GM20431 (cell line): ENCODE data around the gene CFAP65.

Experiments used
- in situ Hi-C: fragments of 300-500 bp; cut with MseI, MboI; formaldehyde crosslinking; loops from one replicate; pipeline ENCODE4 v1.15.0; 2020; ENCODE audit warnings: low sequenced_read_pairs; ENCODE audit not compliant: unreplicated experiment

The CFAP65 gene

DNA sequence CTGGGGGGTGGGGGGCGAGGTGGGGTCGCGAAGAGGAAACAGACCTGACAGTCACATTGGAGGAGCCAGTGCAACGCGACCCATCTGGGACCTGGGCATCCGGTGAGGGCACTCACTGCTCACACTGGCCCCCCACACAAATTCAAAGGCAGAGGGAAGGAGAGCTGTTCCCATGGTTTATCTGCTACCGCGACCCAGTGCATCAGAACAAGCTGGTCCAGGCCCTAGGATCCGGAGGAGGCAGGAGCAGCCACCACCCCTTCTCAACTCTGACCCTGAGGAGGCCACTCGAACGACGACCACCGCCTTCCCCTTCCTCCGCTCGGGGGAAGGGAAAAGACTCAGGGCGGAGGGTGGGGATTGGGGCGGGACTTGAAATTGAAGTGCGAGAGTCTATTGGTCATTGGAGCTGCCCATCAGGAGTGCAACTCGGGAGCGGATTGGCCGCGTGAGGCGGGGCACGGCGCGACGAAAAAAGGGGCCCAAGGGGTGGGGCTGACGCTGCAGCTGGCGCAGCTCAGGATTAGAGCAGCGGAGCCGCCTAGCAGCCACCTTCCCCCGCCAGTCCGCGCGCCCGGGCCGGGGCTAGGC, 82.1 kb downstream of the CFAP65 start, which contains the start of gene CDK5R2:
Gene CDK5R2 (plus strand): TSS at position 526 of the 591 bp plus-strand sequence. CDS start 155 bp downstream, outside the sequence.
- in situ Hi-C loops = no loop called here

DNA sequence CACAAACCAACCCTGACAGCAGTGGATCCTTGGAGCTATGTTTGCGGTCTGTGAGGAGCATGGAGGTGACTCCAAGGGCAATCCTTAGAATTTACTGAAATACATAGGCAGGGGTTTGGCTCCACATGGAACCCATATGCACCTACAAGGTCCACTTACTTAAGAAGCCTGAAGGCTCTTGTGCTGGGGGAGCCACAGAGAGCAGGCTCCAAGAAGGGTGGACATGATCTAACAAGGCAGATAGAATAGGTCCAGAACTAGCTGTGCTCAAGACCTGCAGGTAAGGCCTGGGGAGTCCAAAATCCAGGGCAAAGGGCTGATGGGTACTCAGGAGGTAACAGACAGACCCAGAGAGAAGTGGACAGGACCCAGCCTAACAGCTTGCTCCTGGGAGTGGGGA, 83.0 kb downstream of the CFAP65 start:
- in situ Hi-C loops = no loop called here

DNA sequence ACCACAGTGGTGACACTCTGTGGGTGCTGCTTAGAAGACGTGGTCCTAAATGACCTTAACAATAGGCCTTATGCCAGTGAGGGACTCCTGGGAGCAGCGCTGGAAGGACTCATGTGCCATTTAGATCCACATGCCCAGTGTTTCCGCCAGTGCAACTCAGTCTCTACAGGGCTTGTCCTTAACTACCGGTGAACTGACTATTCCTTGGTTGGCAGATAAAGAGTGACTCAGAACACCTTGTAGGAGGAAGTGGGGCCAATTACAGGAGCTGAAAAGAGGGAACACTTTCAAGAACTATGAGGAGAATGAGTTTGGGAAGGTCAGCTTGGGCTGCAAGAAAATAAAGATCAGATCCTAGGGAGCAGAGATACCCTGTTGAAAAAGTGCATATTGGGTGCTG, 83.6 kb downstream of the CFAP65 start:
- in situ Hi-C loops = no loop called here

DNA sequence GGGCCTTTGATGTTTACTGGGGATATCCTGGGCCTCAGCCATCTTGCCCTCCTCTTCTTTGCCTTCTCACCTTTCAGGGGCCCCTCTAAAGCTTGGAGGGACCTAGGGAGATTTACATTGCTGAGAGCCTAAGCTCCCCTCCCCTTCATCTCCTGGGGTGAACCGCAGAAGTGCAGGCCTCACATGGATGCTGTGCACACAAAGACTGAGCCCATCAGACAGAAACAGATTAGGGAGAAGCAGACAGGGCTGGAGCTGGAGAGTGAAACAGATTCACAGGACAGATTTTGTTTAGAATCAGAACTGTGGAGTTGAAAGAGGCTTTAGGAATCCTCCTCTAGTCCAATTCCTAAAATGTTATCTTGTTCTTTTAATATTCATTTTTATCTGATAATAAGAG, 85.3 kb downstream of the CFAP65 start:
- in situ Hi-C loops = no loop called here

DNA sequence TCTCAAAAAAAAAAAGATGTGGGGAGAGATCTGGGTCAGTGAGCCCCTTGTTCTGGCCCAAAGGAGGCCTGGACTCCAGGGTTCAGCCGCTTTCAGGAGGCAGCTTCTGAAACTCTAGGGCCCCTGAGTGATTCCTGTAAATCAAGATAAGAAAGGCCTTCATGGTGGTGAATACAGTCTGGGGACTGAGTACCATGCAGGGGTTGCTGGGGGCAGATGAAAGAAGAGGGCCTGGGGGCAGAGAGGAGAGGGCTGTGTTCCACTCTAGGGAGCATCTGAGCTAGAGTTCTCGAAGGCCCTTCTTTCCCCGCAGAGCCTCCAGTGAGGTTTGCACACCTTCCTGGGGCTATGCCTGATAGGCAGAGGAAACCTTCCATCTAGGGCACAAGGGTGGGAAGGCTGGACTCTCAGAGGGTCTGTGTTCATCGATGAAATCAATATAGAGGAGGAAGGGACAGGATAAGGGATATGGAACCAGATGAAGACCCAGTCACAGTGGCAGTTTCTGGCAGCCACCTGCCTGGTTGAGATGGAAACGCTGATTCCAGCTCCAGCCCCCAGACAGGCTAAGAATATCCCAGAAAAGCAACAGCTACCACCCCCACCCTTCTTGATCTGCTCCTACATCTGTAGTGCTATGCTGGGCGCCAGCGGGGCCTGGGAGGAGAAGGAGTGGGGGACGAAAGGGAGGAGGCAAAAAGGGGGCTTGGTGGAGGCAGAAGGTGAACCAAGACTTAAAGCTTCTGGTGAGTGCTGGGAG, 86.6 kb downstream of the CFAP65 start:
- in situ Hi-C loops = no loop called here

DNA sequence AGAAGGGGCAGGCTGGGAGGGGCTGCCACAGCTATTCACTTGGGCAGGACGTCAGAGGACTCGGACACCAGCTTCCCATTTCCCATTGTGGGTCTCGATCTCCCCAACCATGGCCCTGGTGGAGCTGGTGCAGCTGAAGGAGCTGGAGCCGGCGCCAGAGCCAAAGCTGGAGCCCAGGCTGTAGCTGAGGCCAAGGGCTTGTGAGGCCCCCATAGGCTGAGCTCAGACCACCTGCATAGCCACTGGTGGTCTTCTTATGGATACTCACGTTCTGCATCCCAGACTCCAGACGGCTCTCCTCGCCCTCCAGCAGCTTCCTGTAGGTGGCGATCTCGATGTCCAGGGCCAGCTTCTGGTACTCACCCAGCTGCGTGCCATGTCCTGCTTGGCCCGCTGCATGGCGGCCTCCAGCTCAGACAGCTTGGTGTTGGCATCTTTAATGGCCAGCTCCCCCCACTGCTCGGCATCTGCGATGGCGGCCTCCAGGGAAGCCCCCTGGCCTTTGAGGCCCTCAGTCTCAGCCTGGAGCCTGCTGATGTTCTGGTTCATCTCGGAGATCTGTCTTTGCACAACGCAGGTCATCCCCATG, 87.9 kb downstream of the CFAP65 start:
- in situ Hi-C loops = no loop called here
